WTC11 (cell line): Measurements from ENCODE around the gene ANKRD33B. TPM values are rescaled to one million over a fixed set of nuclear protein-coding genes. Genes with fewer than 3 reads are reported as not detected.

ENCODE experiments used
- ATAC-seq: fragments of 200-7000 bp; cut with Tn5 transposase; 2 replicates; pipeline ENCODE4 v1.10.0; 2021; ENCODE audit warnings: mild to moderate bottlenecking, moderate library complexity
- CTCF ChIA-PET: fragments of 300-600 bp; sonication (Branson Sonifier 250); formaldehyde crosslinking; loops from one replicate; lab custom pipeline; 2021; ENCODE audit warnings: antibody characterized with exemption; lab: Charles Lee
- POLR2A ChIA-PET: fragments of 350-600 bp; sonication (Branson Sonifier 250); formaldehyde crosslinking; loops from one replicate; lab custom pipeline; 2021; ENCODE audit warnings: antibody characterized with exemption; lab: Charles Lee
- DNase-seq: peaks from one replicate; pipeline ENCODE4 v3.0.0; 2021; ENCODE audit warnings: low spot score
- H3K27ac Mint-ChIP-seq: 2 replicates; pipeline ENCODE4 v1.8.0; 2021; ENCODE audit warnings: mixed read lengths
- H3K27me3 Mint-ChIP-seq: 2 replicates; pipeline ENCODE4 v1.8.0; 2021; ENCODE audit warnings: low read depth, mild to moderate bottlenecking, moderate library complexity, mixed read lengths
- H3K36me3 Mint-ChIP-seq: 2 replicates; pipeline ENCODE4 v1.8.0; 2021; ENCODE audit warnings: mixed read lengths
- H3K4me1 Mint-ChIP-seq: 2 replicates; pipeline ENCODE4 v1.8.0; 2022; ENCODE audit warnings: mixed read lengths
- H3K4me3 Mint-ChIP-seq: 2 replicates; pipeline ENCODE4 v1.8.0; 2021; ENCODE audit warnings: mild to moderate bottlenecking, moderate library complexity, mixed read lengths
- H3K9me3 Mint-ChIP-seq: 2 replicates; pipeline ENCODE4 v1.8.0; 2021; ENCODE audit warnings: mixed read lengths
- CREM ChIP-seq: sonication (generic); formaldehyde crosslinking; IDR thresholded peaks from 2 replicates; pipeline ENCODE4 v1.8.1; 2022; ENCODE audit warnings: mild to moderate bottlenecking, missing genetic modification reagents, moderate library complexity
- FOXK1 ChIP-seq: sonication (generic); formaldehyde crosslinking; IDR thresholded peaks from 2 replicates; pipeline ENCODE4 v1.8.0; 2022; ENCODE audit warnings: mild to moderate bottlenecking, moderate library complexity, missing genetic modification reagents
- FOXP1 ChIP-seq: sonication (generic); formaldehyde crosslinking; IDR thresholded peaks from 2 replicates; pipeline ENCODE4 v1.8.0; 2022; ENCODE audit warnings: missing genetic modification reagents, mild to moderate bottlenecking, moderate library complexity, borderline replicate concordance
- HMGA2 ChIP-seq: fragments of 250-450 bp; sonication (Bioruptor Pico); IDR thresholded peaks from 2 replicates; pipeline ENCODE4 v1.4.0; 2021; ENCODE audit warnings: mild to moderate bottlenecking, moderate library complexity
- IRF2 ChIP-seq: sonication (generic); formaldehyde crosslinking; IDR thresholded peaks from 2 replicates; pipeline ENCODE4 v1.8.0; 2022; ENCODE audit warnings: low read depth, missing genetic modification reagents, borderline replicate concordance
- JUN ChIP-seq: sonication (generic); formaldehyde crosslinking; IDR thresholded peaks from 2 replicates; pipeline ENCODE4 v1.8.0; 2023; ENCODE audit warnings: mild to moderate bottlenecking, missing genetic modification reagents
- NFE2L1 ChIP-seq: sonication (generic); formaldehyde crosslinking; IDR thresholded peaks from 2 replicates; pipeline ENCODE4 v1.8.1; 2023; ENCODE audit warnings: missing genetic modification reagents
- NR1H2 ChIP-seq: sonication (generic); formaldehyde crosslinking; IDR thresholded peaks from 2 replicates; pipeline ENCODE4 v1.9.0; 2021; ENCODE audit warnings: mild to moderate bottlenecking, moderate library complexity, missing genetic modification reagents
- PRRX2 ChIP-seq: fragments of 250-450 bp; sonication (Bioruptor Pico); IDR thresholded peaks from 2 replicates; pipeline ENCODE4 v1.8.0; 2021; ENCODE audit warnings: mild to moderate bottlenecking
- ZNF263 ChIP-seq: sonication (generic); formaldehyde crosslinking; IDR thresholded peaks from 2 replicates; pipeline ENCODE4 v1.8.1; 2022; ENCODE audit warnings: low read depth, mild to moderate bottlenecking, moderate library complexity, missing genetic modification reagents
- ZNF423 ChIP-seq: fragments of 250-450 bp; sonication (Bioruptor Pico); IDR thresholded peaks from 2 replicates; pipeline ENCODE4 v2.1.2; 2022; ENCODE audit warnings: mild to moderate bottlenecking, moderate library complexity
- total RNA-seq: library from RNA; stranded (reverse); gene quantifications from 3 replicates; pipeline ENCODE4 v1.2.3, GENCODE V29; 2021
- TF ChIP-seq, protein P1 (sequence below): sonication (generic); formaldehyde crosslinking; IDR thresholded peaks from 2 replicates; pipeline ENCODE4 v1.8.0; 2022; ENCODE audit warnings: missing genetic modification reagents
- TF ChIP-seq, protein P2 (sequence below): sonication (generic); formaldehyde crosslinking; IDR thresholded peaks from 2 replicates; pipeline ENCODE4 v1.8.1; 2023; ENCODE audit warnings: mild to moderate bottlenecking, moderate library complexity, missing genetic modification reagents
- TF ChIP-seq, protein P3 (sequence below): fragments of 250-450 bp; sonication (Bioruptor Pico); IDR thresholded peaks from 2 replicates; pipeline ENCODE4 v1.9.0; 2021; ENCODE audit warnings: moderate library complexity, mild to moderate bottlenecking, inconsistent platforms, borderline replicate concordance
- TF ChIP-seq, protein P4 (sequence below): sonication (generic); formaldehyde crosslinking; IDR thresholded peaks from 2 replicates; pipeline ENCODE4 v1.8.1; 2022; ENCODE audit warnings: missing genetic modification reagents, borderline replicate concordance
- TF ChIP-seq, protein P5 (sequence below): fragments of 250-450 bp; sonication (Bioruptor Pico); conservative IDR thresholded peaks from 2 replicates; pipeline ENCODE4 v1.9.0; 2021; ENCODE audit warnings: mild to moderate bottlenecking
- TF ChIP-seq, protein P6 (sequence below): sonication (generic); formaldehyde crosslinking; IDR thresholded peaks from 2 replicates; pipeline ENCODE4 v1.8.1; 2023; ENCODE audit warnings: mild to moderate bottlenecking, missing genetic modification reagents, moderate library complexity
- TF ChIP-seq, protein P7 (sequence below): fragments of 200-600 bp; IDR thresholded peaks from 2 replicates; pipeline ENCODE4 v1.8.0; 2022; ENCODE audit warnings: antibody characterized with exemption
- TF ChIP-seq, protein P8 (sequence below): sonication (generic); formaldehyde crosslinking; conservative IDR thresholded peaks from 2 replicates; pipeline ENCODE4 v1.8.1; 2023; ENCODE audit warnings: mild to moderate bottlenecking, low read depth, missing genetic modification reagents, moderate library complexity

Gene ANKRD33B
- total RNA-seq, 1 experiment from 2014 or later = 9.2 TPM

DNA sequence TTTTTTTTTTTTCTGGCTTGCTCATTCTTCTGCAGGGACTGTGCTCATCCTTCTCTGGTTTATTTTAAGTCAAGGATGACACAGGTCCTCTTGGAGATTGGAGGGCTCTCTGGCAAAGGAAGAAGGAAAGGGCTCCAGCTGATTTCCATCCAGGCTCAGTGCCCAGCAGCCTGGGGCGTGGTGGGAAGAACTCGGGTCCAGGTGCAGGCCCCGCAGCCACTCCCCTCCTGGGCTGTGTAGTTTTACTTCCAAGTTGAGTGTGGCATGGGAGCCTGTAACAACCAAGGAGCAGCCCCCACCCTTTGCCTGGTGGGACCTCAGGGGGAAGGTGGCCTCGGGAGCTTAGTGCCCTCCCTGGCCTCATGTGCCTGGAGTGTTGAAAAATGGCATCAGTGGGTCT is 58.9 kb downstream of the ANKRD33B start (continued):
- TF ChIP-seq, protein P1, sequence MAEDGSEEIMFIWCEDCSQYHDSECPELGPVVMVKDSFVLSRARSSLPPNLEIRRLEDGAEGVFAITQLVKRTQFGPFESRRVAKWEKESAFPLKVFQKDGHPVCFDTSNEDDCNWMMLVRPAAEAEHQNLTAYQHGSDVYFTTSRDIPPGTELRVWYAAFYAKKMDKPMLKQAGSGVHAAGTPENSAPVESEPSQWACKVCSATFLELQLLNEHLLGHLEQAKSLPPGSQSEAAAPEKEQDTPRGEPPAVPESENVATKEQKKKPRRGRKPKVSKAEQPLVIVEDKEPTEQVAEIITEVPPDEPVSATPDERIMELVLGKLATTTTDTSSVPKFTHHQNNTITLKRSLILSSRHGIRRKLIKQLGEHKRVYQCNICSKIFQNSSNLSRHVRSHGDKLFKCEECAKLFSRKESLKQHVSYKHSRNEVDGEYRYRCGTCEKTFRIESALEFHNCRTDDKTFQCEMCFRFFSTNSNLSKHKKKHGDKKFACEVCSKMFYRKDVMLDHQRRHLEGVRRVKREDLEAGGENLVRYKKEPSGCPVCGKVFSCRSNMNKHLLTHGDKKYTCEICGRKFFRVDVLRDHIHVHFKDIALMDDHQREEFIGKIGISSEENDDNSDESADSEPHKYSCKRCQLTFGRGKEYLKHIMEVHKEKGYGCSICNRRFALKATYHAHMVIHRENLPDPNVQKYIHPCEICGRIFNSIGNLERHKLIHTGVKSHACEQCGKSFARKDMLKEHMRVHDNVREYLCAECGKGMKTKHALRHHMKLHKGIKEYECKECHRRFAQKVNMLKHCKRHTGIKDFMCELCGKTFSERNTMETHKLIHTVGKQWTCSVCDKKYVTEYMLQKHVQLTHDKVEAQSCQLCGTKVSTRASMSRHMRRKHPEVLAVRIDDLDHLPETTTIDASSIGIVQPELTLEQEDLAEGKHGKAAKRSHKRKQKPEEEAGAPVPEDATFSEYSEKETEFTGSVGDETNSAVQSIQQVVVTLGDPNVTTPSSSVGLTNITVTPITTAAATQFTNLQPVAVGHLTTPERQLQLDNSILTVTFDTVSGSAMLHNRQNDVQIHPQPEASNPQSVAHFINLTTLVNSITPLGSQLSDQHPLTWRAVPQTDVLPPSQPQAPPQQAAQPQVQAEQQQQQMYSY (CRISPR knock-in tag) = no peak
- no peak for TF ChIP-seq NR1H2 (CRISPR knock-in tag)
- no peak for TF ChIP-seq ZNF423 (CRISPR knock-in tag)
- no peak for TF ChIP-seq HMGA2 (CRISPR knock-in tag)
- TF ChIP-seq, protein P2, sequence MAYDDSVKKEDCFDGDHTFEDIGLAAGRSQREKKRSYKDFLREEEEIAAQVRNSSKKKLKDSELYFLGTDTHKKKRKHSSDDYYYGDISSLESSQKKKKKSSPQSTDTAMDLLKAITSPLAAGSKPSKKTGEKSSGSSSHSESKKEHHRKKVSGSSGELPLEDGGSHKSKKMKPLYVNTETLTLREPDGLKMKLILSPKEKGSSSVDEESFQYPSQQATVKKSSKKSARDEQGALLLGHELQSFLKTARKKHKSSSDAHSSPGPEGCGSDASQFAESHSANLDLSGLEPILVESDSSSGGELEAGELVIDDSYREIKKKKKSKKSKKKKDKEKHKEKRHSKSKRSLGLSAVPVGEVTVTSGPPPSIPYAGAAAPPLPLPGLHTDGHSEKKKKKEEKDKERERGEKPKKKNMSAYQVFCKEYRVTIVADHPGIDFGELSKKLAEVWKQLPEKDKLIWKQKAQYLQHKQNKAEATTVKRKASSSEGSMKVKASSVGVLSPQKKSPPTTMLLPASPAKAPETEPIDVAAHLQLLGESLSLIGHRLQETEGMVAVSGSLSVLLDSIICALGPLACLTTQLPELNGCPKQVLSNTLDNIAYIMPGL (CRISPR knock-in tag) = no peak
- TF ChIP-seq, protein P3, sequence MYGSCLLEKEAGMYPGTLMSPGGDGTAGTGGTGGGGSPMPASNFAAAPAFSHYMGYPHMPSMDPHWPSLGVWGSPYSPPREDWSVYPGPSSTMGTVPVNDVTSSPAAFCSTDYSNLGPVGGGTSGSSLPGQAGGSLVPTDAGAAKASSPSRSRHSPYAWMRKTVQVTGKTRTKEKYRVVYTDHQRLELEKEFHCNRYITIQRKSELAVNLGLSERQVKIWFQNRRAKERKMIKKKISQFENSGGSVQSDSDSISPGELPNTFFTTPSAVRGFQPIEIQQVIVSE = no peak
- TF ChIP-seq, all 79 proteins: peak for 0

DNA sequence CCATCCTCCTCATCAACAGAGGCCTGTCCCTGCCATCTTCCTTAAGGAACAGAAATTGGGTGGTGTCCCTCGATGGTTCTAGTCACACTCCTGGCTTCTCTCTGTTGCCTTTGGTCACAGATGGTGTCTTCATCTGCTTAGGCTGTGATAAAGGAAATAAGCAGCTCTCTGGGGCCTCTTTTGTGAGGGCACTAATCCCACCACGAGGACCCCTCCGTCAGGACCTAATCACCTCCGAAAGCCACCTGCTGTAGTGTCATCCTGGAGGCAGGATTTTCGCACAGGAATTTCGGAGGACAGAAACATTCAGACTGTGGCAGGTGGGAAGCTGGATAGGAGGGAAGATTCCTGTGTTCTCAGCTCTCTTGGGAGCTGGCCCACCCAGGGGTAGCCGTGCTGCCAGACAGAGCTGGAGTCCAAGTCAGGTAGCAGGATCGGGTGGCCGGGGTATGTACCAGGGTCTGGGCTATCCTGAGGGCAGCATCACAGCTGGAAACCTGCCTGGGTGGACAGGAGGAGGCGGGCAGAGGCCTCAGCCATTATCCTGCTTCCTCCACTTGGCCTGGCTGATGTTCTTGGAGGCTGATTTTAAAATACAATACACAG is 59.5 kb downstream of the ANKRD33B start:
- ATAC-seq = no peak
- no peak for DNase-seq
- ChIA-PET POLR2A (no interaction called here), CTCF (interaction anchor here (1.1 kb wide), 1 partner anchor 171 kb away, joined by 6 read pairs; no protein-coding TSS in a partner anchor)
- Mint-ChIP-seq H3K9me3 (peaks cover 14% of the 10 kb centered on the region), H3K27me3 (no peaks in the 10 kb centered on the region; the same call in 1 of the 2 replicates), H3K4me3 (no peak overlapping the region), H3K27ac (no peak overlapping the region), H3K4me1 (peaks cover 21% of the 10 kb centered on the region), H3K36me3 (peaks cover 7% of the 10 kb centered on the region)
- TF ChIP-seq, protein P4, sequence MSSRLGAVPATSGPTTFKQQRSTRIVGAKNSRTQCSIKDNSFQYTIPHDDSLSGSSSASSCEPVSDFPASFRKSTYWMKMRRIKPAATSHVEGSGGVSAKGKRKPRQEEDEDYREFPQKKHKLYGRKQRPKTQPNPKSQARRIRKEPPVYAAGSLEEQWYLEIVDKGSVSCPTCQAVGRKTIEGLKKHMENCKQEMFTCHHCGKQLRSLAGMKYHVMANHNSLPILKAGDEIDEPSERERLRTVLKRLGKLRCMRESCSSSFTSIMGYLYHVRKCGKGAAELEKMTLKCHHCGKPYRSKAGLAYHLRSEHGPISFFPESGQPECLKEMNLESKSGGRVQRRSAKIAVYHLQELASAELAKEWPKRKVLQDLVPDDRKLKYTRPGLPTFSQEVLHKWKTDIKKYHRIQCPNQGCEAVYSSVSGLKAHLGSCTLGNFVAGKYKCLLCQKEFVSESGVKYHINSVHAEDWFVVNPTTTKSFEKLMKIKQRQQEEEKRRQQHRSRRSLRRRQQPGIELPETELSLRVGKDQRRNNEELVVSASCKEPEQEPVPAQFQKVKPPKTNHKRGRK (CRISPR knock-in tag) = no peak
- TF ChIP-seq, protein P5, sequence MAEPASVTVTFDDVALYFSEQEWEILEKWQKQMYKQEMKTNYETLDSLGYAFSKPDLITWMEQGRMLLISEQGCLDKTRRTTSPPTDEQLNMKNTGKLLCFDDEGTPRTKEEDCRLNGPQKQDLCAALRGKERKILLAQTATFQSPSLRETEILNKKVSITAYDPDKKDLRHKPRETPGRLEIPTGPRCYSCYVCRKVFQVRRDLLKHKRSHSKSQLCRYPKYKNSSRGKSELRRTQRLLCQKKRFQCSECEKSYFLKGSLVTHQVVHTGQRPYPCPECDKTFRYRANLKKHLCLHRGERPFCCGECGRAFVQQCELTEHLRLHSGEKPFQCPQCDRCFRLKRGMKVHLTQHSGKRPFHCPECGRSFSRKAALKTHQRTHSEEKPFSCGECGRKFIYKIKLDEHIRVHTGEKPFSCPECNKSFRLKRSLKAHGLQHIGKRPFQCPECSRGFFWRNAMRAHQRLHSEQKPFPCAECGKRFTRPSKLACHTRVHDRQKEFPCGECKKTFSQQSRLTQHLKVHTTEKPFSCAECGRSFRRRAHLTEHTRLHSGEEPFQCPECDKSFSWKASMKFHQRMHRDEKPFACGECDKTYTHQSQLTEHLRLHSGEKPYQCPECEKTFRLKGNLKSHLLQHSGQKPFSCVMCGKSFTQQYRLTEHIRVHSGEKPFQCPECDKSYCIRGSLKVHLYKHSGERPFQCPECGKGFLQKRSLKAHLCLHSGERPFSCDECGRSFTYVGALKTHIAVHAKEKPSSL (CRISPR knock-in tag) = no peak
- TF ChIP-seq, protein P6, sequence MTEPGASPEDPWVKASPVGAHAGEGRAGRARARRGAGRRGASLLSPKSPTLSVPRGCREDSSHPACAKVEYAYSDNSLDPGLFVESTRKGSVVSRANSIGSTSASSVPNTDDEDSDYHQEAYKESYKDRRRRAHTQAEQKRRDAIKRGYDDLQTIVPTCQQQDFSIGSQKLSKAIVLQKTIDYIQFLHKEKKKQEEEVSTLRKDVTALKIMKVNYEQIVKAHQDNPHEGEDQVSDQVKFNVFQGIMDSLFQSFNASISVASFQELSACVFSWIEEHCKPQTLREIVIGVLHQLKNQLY (CRISPR knock-in tag) = no peak
- TF ChIP-seq NFE2L1 (no peak), FOXP1 (CRISPR knock-in tag) (no peak), JUN (no peak), FOXK1 (no peak), ZNF263 (no peak), PRRX2 (CRISPR knock-in tag) (no peak), CREM (CRISPR knock-in tag) (no peak), IRF2 (no peak)
- TF ChIP-seq, protein P3 = no peak
- TF ChIP-seq, protein P7, sequence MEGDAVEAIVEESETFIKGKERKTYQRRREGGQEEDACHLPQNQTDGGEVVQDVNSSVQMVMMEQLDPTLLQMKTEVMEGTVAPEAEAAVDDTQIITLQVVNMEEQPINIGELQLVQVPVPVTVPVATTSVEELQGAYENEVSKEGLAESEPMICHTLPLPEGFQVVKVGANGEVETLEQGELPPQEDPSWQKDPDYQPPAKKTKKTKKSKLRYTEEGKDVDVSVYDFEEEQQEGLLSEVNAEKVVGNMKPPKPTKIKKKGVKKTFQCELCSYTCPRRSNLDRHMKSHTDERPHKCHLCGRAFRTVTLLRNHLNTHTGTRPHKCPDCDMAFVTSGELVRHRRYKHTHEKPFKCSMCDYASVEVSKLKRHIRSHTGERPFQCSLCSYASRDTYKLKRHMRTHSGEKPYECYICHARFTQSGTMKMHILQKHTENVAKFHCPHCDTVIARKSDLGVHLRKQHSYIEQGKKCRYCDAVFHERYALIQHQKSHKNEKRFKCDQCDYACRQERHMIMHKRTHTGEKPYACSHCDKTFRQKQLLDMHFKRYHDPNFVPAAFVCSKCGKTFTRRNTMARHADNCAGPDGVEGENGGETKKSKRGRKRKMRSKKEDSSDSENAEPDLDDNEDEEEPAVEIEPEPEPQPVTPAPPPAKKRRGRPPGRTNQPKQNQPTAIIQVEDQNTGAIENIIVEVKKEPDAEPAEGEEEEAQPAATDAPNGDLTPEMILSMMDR = no peak
- TF ChIP-seq, protein P8, sequence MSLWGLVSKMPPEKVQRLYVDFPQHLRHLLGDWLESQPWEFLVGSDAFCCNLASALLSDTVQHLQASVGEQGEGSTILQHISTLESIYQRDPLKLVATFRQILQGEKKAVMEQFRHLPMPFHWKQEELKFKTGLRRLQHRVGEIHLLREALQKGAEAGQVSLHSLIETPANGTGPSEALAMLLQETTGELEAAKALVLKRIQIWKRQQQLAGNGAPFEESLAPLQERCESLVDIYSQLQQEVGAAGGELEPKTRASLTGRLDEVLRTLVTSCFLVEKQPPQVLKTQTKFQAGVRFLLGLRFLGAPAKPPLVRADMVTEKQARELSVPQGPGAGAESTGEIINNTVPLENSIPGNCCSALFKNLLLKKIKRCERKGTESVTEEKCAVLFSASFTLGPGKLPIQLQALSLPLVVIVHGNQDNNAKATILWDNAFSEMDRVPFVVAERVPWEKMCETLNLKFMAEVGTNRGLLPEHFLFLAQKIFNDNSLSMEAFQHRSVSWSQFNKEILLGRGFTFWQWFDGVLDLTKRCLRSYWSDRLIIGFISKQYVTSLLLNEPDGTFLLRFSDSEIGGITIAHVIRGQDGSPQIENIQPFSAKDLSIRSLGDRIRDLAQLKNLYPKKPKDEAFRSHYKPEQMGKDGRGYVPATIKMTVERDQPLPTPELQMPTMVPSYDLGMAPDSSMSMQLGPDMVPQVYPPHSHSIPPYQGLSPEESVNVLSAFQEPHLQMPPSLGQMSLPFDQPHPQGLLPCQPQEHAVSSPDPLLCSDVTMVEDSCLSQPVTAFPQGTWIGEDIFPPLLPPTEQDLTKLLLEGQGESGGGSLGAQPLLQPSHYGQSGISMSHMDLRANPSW (CRISPR knock-in tag) = no peak
